HFF-Myc (cell line): ENCODE results near the gene CNKSR2.

Experiments used
- DNase-seq: peaks from one replicate; pipeline ENCODE4 v3.0.0-alpha.2; 2011; ENCODE audit warnings: low read depth; ENCODE audit errors: extremely low read depth
- H3K4me3 ChIP-seq: replicated peaks from 2 replicates; pipeline ENCODE4 v1.5.1; 2011; ENCODE audit warnings: low read depth, mild to moderate bottlenecking, control low read depth, low read length
- TF ChIP-seq, protein P1 (sequence below): IDR thresholded peaks from 2 replicates; pipeline ENCODE4 v1.5.1; 2012; ENCODE audit warnings: mild to moderate bottlenecking, low read depth, low read length, control low read depth; ENCODE audit errors: missing control alignments

Gene CNKSR2

DNA sequence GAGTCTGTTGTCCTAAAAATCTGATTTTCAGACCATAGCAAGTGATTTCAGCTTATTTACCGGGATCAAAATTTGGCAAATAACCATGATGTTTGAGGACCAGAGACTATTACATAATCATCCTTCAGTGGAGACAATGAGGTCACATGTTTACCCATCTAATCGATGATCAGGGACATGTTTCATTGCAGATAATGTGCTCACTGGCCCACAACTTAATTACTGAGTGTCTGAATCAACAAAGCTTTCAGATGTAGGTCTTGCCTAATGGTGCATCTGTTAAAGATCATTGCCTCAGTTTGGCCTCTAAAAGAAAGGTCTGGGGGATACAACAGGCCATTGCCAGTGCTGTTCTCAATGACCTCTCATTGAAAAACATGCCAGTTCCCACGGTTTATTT is 326.7 kb downstream of the CNKSR2 start:
- TF ChIP-seq, protein P1, sequence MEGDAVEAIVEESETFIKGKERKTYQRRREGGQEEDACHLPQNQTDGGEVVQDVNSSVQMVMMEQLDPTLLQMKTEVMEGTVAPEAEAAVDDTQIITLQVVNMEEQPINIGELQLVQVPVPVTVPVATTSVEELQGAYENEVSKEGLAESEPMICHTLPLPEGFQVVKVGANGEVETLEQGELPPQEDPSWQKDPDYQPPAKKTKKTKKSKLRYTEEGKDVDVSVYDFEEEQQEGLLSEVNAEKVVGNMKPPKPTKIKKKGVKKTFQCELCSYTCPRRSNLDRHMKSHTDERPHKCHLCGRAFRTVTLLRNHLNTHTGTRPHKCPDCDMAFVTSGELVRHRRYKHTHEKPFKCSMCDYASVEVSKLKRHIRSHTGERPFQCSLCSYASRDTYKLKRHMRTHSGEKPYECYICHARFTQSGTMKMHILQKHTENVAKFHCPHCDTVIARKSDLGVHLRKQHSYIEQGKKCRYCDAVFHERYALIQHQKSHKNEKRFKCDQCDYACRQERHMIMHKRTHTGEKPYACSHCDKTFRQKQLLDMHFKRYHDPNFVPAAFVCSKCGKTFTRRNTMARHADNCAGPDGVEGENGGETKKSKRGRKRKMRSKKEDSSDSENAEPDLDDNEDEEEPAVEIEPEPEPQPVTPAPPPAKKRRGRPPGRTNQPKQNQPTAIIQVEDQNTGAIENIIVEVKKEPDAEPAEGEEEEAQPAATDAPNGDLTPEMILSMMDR, result no peak
- no peak overlapping the region for H3K4me3 ChIP-seq
- no peak for DNase-seq

DNA sequence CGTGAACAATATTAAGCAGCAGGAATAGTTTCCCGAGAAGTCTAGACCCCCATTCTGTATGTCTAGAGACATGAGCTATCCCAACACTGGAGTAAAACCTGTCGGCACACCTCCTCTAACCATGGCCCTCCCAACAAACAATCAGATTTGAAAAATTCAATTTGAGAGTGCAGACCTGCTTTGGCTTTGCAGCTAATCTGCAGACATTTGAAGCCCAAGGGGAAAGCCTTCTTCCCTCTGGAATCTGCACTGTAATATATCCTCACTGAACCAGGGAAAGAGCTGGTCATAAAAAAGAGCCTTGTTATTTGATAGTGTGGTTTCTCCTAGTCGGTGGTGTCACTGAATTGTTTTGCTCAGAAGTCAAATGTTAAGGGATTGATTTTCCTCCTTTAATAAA is 328.5 kb downstream of the CNKSR2 start:
- TF ChIP-seq, protein P1, result no peak
- no peak for DNase-seq
- H3K4me3 ChIP-seq, result no peak overlapping the region
